Hepatocyte (in vitro differentiated cells): ENCODE measurements around the gene POLR2E.

ENCODE experiments used
- EZH2 ChIP-seq: fragments of 200-600 bp; sonication (generic); IDR thresholded peaks from 2 replicates; pipeline ENCODE4 v1.6.1; 2016; ENCODE audit warnings: antibody characterized with exemption, mild to moderate bottlenecking, borderline replicate concordance
- EZH2phosphoT487 ChIP-seq: fragments of 200-600 bp; sonication (generic); IDR thresholded peaks from one replicate; pipeline ENCODE4 v1.6.1; 2018; ENCODE audit warnings: antibody characterized with exemption, mild to moderate bottlenecking, low read depth, moderate library complexity; ENCODE audit not compliant: unreplicated experiment, severe bottlenecking
- TF ChIP-seq, protein P1 (sequence below): fragments of 200-600 bp; sonication (generic); IDR thresholded peaks from 2 replicates; pipeline ENCODE4 v1.5.1; 2016; ENCODE audit warnings: antibody characterized with exemption, mild to moderate bottlenecking; ENCODE audit not compliant: poor library complexity

DNA sequence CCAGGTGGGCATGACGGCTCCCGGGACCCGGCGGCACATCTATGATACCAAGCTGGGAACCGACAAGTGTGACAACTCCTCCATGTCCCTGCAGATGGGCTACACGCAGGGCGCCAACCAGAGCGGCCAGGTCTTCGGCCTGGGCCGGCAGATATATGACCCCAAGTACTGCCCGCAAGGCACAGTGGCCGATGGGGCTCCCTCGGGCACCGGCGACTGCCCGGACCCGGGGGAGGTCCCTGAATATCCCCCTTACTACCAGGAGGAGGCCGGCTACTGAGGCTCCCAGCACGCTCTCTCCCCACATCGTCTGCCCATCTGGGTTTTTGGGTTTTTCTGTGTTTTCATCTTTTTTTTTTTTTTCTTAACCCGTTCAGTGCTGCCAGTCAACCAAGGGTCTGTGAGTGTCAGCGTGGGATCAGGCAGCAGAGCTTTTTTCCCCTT, 57.5 kb downstream of the POLR2E start:
- TF ChIP-seq, protein P1, sequence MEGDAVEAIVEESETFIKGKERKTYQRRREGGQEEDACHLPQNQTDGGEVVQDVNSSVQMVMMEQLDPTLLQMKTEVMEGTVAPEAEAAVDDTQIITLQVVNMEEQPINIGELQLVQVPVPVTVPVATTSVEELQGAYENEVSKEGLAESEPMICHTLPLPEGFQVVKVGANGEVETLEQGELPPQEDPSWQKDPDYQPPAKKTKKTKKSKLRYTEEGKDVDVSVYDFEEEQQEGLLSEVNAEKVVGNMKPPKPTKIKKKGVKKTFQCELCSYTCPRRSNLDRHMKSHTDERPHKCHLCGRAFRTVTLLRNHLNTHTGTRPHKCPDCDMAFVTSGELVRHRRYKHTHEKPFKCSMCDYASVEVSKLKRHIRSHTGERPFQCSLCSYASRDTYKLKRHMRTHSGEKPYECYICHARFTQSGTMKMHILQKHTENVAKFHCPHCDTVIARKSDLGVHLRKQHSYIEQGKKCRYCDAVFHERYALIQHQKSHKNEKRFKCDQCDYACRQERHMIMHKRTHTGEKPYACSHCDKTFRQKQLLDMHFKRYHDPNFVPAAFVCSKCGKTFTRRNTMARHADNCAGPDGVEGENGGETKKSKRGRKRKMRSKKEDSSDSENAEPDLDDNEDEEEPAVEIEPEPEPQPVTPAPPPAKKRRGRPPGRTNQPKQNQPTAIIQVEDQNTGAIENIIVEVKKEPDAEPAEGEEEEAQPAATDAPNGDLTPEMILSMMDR = no peak
- TF ChIP-seq EZH2phosphoT487 (no peak), EZH2 (no peak)
